Testis (tissue), 3 donors: Measurements from ENCODE around the gene HOXB3. TPM values are rescaled to one million over a fixed set of nuclear protein-coding genes. Genes with fewer than 3 reads are reported as not detected.

Experiments
- DNase-seq: peaks from one replicate; pipeline ENCODE4 v3.0.0-alpha.2; 2019
- H3K27ac ChIP-seq, 2 donors: fragments of 200-600 bp; sonication (generic); one replicate each; pipeline ENCODE4 v1.5.1; 2019
- H3K27me3 ChIP-seq: fragments of 200-600 bp; sonication (generic); one replicate; pipeline ENCODE4 v1.5.1; 2019
- H3K36me3 ChIP-seq: fragments of 200-600 bp; sonication (generic); one replicate; pipeline ENCODE4 v1.5.1; 2017; ENCODE audit warnings: low read depth; ENCODE audit errors: missing control alignments
- H3K4me1 ChIP-seq: fragments of 200-600 bp; sonication (generic); one replicate; pipeline ENCODE4 v1.5.1; 2019
- H3K4me3 ChIP-seq, 2 donors: fragments of 200-600 bp; sonication (generic); one replicate each; pipeline ENCODE4 v1.5.1; 2017 to 2019
- H3K9me3 ChIP-seq: fragments of 200-600 bp; sonication (generic); one replicate; pipeline ENCODE4 v1.5.1; 2017
- POLR2A ChIP-seq: fragments of 450-650 bp; IDR thresholded peaks from one replicate; pipeline ENCODE4 v1.6.1; 2017; ENCODE audit warnings: antibody characterized with exemption, mild to moderate bottlenecking, moderate library complexity
- WGBS, 2 donors: methylation state at CpG; one replicate each; pipeline ENCODE4 v1.1.5; 2018; 5-methylcytosine and 5-hydroxymethylcytosine counted together
- intact Hi-C: fragments of 100-400 bp; cut with DNase I; formaldehyde crosslinking; loops from one replicate; pipeline ENCODE4 v1.15.1; 2023; ENCODE audit warnings: low total_unique reads
- microRNA counts, 2 donors: library from miRNA; unstranded; fragments of <30 nt; microRNA quantifications; one replicate each; lab custom pipeline; 2016
- microRNA-seq, 2 donors: library from miRNA; unstranded; fragments of <30 nt; microRNA quantifications; one replicate each; pipeline ENCODE4, GENCODE V29; 2016; ENCODE audit warnings: borderline number of aligned reads in 2 of 2, borderline replicate concordance in 1 of 2
- polyA plus RNA-seq: library from polyadenylated mRNA; stranded (reverse); fragments of 350-450 nt; fragmentation: Illumina TruSeq; extraction: RNeasy Lipid Tissue Mini Kit (QIAGEN cat#74804); gene quantifications from one replicate; pipeline ENCODE4 v1.2.3, GENCODE V29; 2014; ENCODE audit warnings: low read depth, low replicate concordance; ENCODE audit not compliant: insufficient read depth
- small RNA-seq, 2 donors: library from RNA; depleted of rRNA; stranded (forward); fragments of <200 nt; gene quantifications; one replicate each; pipeline ENCODE3, GENCODE V24; 2016
- total RNA-seq, 2 donors: library from RNA; depleted of rRNA; stranded (reverse); fragments of >200 nt; gene quantifications; one replicate each; pipeline ENCODE4 v1.2.3, GENCODE V29; 2016
- TF ChIP-seq, protein P1 (sequence below), 3 experiments: fragments of 450-650 bp in 2 of 3; fragments of 200-600 bp in 1 of 3; sonication (generic) in 1 of 3; IDR thresholded peaks; one replicate each; pipeline ENCODE4 v1.5.1; 2016 to 2019; ENCODE audit warnings: antibody characterized with exemption in 3 of 3, mild to moderate bottlenecking in 2 of 3, moderate library complexity in 1 of 3

Gene HOXB3
- total and polyA plus RNA-seq, 3 donors from 2014 or later, result 9.2 to 11.4 (median 10.6) TPM

DNA sequence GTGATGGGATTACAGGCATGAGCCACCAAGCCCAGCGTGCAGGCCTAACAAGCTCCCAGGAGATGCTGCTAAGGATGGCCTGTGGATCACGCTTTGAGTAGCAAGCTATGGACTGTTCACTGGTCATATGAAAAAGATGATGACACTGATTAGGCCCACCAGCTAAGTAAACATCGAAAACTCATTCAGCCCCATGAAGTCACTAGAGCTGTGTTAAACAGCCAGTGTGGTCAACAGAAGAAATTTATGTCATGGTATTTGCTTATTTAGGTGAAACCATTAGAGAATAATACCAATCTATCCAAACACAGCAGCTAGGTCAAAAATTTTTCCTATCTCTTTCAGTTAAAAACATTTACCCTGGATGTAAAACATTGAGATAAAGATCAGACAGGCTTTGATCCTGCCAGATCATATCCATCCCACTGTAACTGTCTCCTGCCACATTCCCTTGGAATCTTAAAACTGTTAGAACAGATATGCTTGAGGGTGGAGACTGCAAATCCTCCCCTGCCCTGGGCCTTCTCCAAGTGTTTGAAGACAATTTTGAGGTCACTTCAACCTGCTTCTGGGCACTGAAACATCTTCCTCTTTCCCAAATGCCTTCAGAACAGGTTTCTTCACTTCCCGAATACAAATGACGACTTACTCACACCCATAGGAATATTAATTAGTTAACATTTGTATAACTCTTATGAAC, 90.2 kb downstream of the HOXB3 start:
- Histone ChIP-seq H3K4me1 (no peaks in the 10 kb centered on the region), H3K27ac (no peak overlapping the region), H3K4me3 (no peak overlapping the region), H3K27me3 (no peaks in the 10 kb centered on the region), H3K36me3 (no peaks in the 10 kb centered on the region), H3K9me3 (no peaks in the 10 kb centered on the region)
- no peak for TF ChIP-seq POLR2A
- TF ChIP-seq, protein P1, sequence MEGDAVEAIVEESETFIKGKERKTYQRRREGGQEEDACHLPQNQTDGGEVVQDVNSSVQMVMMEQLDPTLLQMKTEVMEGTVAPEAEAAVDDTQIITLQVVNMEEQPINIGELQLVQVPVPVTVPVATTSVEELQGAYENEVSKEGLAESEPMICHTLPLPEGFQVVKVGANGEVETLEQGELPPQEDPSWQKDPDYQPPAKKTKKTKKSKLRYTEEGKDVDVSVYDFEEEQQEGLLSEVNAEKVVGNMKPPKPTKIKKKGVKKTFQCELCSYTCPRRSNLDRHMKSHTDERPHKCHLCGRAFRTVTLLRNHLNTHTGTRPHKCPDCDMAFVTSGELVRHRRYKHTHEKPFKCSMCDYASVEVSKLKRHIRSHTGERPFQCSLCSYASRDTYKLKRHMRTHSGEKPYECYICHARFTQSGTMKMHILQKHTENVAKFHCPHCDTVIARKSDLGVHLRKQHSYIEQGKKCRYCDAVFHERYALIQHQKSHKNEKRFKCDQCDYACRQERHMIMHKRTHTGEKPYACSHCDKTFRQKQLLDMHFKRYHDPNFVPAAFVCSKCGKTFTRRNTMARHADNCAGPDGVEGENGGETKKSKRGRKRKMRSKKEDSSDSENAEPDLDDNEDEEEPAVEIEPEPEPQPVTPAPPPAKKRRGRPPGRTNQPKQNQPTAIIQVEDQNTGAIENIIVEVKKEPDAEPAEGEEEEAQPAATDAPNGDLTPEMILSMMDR (IDR thresholded peaks at IDR 0.05), result no peak
- no peak for DNase-seq
- WGBS, 2 donors, result 86 to 92% methylated on average over 5 of the region's 5 CpGs
- intact Hi-C loops, result loop anchor here (10.0 kb wide), 1 partner anchor 95 kb away; the partner anchor contains the start of genes HOXB3 and HOXB5

DNA sequence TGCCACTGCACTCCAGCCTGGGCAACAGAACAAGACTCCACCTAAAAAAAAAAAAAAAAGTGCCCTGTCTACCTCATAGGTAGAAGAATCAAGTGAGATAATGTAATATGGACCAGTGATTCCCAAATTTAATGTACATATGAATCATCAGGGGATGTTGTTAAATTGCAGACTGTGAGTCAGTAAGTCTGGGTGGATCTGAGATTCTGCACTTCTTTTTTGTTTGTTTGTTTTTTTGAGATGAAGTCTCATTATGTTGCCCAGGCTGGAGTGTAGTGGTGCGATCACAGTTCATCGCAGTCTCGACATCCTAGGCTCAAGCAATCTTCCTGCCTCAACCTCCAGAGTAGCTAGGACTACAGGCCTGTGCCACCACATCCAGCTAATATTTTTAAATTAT, 90.8 kb downstream of the HOXB3 start:
- Histone ChIP-seq H3K4me3 (no peak overlapping the region), H3K27ac (no peak overlapping the region), H3K9me3 (no peaks in the 10 kb centered on the region), H3K27me3 (no peaks in the 10 kb centered on the region), H3K4me1 (no peaks in the 10 kb centered on the region), H3K36me3 (no peaks in the 10 kb centered on the region)
- 96 to 100% methylated on average over 3 of the region's 3 CpGs for WGBS, 2 donors
- no peak for DNase-seq
- intact Hi-C loops, result loop anchor here (10.0 kb wide), 1 partner anchor 96 kb away; the partner anchor contains the start of genes HOXB3 and HOXB5
- TF ChIP-seq, protein P1 (IDR thresholded peaks at IDR 0.05), result no peak
- TF ChIP-seq POLR2A, result no peak

MicroRNA genes within 50 kb of the gene (microRNA counts, 767-probe panel; counts per million panel counts)
- microRNA hsa-miR-10a-5p (lab: Ali Mortazavi, UCI), result 152 to 3,588 counts per million in 2 donors

Small RNA genes within 50 kb of the gene (microRNA-seq; reads per million reads assigned to microRNA genes)
- 0.69 to 1.4 reads per million in 2 donors for gene MIR196A1

Small RNA genes within 50 kb of the gene (small RNA-seq; reads per million reads assigned to genes)
- gene MIR196A1, result 0 reads per million in 2 donors

Other genes with a start within 250 kb of the HOXB3 start
- gene SKAP1, start 160.0 kb downstream of the HOXB3 start, total RNA-seq, result 10 to 100 TPM in 1 of 2 donors, 1 to 10 TPM in 1; 9.0 to 16.9 TPM
- gene SKAP1, start 160.0 kb downstream of the HOXB3 start, polyA plus RNA-seq, result 34.1 TPM
- gene HOXB1, start 59.2 kb downstream of the HOXB3 start, total RNA-seq, result 1 to 10 TPM in 1 of 2 donors, not detected in 1; 1.1 TPM
- gene HOXB1, start 59.2 kb downstream of the HOXB3 start, polyA plus RNA-seq, result not detected
- 1 to 10 TPM; 1.8 to 3.3 TPM for gene HOXB2, start 45.1 kb downstream of the HOXB3 start, total RNA-seq
- gene HOXB2, start 45.1 kb downstream of the HOXB3 start, polyA plus RNA-seq, result 4.2 TPM
- gene HOXB4, start 11.9 kb downstream of the HOXB3 start, total RNA-seq, result 1 to 10 TPM; 1.6 to 1.8 TPM
- gene HOXB4, start 11.9 kb downstream of the HOXB3 start, polyA plus RNA-seq, result 1.6 TPM
- under 1 TPM; 0.50 to 0.71 TPM for gene HOXB5, start 3.5 kb upstream of the HOXB3 start, total RNA-seq
- gene HOXB5, start 3.5 kb upstream of the HOXB3 start, polyA plus RNA-seq, result 1.7 TPM
- 1 to 10 TPM; 2.0 to 4.3 TPM for gene HOXB6, start 14.7 kb upstream of the HOXB3 start, total RNA-seq
- gene HOXB6, start 14.7 kb upstream of the HOXB3 start, polyA plus RNA-seq, result 3.0 TPM
- gene HOXB7, start 20.8 kb upstream of the HOXB3 start, total RNA-seq, result 1 to 10 TPM; 2.8 to 3.2 TPM
- 4.4 TPM for gene HOXB7, start 20.8 kb upstream of the HOXB3 start, polyA plus RNA-seq
- gene HOXB8, start 25.1 kb upstream of the HOXB3 start, total RNA-seq, result 1 to 10 TPM; 2.0 to 2.7 TPM
- gene HOXB8, start 25.1 kb upstream of the HOXB3 start, polyA plus RNA-seq, result 1.2 TPM
- under 1 TPM; 0.31 to 0.94 TPM for gene HOXB9, start 36.1 kb upstream of the HOXB3 start, total RNA-seq
- 0.76 TPM for gene HOXB9, start 36.1 kb upstream of the HOXB3 start, polyA plus RNA-seq
- not detected for gene PRAC1, start 132.3 kb upstream of the HOXB3 start, total RNA-seq
- not detected for gene PRAC1, start 132.3 kb upstream of the HOXB3 start, polyA plus RNA-seq
- gene PRAC2, start 132.9 kb upstream of the HOXB3 start, total RNA-seq, result 1 to 10 TPM; 2.6 to 3.2 TPM
- gene PRAC2, start 132.9 kb upstream of the HOXB3 start, polyA plus RNA-seq, result 0.86 TPM
- gene HOXB13, start 138.5 kb upstream of the HOXB3 start, total RNA-seq, result under 1 TPM in 1 of 2 donors, not detected in 1; 0.24 TPM
- gene HOXB13, start 138.5 kb upstream of the HOXB3 start, polyA plus RNA-seq, result not detected
- 10 to 100 TPM; 18.5 to 44.3 TPM for gene TTLL6, start 227.0 kb upstream of the HOXB3 start, total RNA-seq
- 70.9 TPM for gene TTLL6, start 227.0 kb upstream of the HOXB3 start, polyA plus RNA-seq
- gene CALCOCO2, start 240.8 kb upstream of the HOXB3 start, total RNA-seq, result 100 to 1,000 TPM; 117 to 153 TPM
- 351 TPM for gene CALCOCO2, start 240.8 kb upstream of the HOXB3 start, polyA plus RNA-seq